H1 (cell line): ENCODE data around the gene TEX14.

Source experiments
- ATF2 ChIP-seq: IDR thresholded peaks from 2 replicates; pipeline ENCODE4 v1.6.1; 2012; ENCODE audit warnings: low read length, inconsistent platforms
- TAF1 ChIP-seq: IDR thresholded peaks from 2 replicates; pipeline ENCODE4 v1.6.1; 2011; ENCODE audit warnings: mild to moderate bottlenecking, low read depth, low read length
- ZNF274 ChIP-seq: IDR thresholded peaks from 2 replicates; pipeline ENCODE4 v1.7.0; 2012; ENCODE audit warnings: low read length, borderline replicate concordance; ENCODE audit errors: extremely low read depth

GRCh38 chr17:58703137-58703915 is 11.5 kb upstream of the TEX14 start:
- TF ChIP-seq TAF1 (no peak), ZNF274 (no peak), ATF2 (no peak)
